ENCODE results near the gene CCDC136. TPM values are rescaled to one million over a fixed set of nuclear protein-coding genes. Genes with fewer than 3 reads are reported as not detected.

CCDC136 gene
- total RNA-seq, 3 donors from 2014 or later = 6.4 to 9.5 (median 9.4) TPM

DNA sequence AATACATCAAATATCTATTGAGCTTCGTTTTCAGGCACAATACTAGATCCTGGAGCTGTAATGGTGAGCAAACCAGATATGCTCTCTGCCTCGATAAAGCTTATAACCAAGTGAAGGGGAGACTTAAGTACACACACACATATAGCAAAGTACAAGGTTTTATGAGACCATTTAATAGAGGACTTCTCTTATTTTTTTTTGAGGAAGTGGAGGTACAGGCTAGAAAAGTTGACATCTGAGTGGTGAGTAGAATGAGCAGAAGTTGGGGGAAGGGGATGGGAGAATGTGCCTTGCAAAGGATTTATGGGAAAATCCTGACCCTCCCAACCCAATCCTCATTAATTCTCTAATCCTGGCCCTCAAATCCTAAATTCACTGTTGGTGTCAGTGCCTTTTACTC, 7.7 kb downstream of the CCDC136 start:
- Histone ChIP-seq H3K4me3 (no peak overlapping the region), H3K9me3 (no peaks in the 10 kb centered on the region), H3K36me3 (no peaks in the 10 kb centered on the region), H3K27me3 (no peaks in the 10 kb centered on the region), H3K4me1 (no peaks in the 10 kb centered on the region), H3K27ac (no peak overlapping the region)
- no peak for DNase-seq (ENCODE audit: low spot score in 2 of 2)
- TF ChIP-seq POLR2A (IDR thresholded peaks at IDR 0.05) (no peak), POLR2AphosphoS5 (IDR thresholded peaks at IDR 0.05) (no peak)
- TF ChIP-seq, protein P1, sequence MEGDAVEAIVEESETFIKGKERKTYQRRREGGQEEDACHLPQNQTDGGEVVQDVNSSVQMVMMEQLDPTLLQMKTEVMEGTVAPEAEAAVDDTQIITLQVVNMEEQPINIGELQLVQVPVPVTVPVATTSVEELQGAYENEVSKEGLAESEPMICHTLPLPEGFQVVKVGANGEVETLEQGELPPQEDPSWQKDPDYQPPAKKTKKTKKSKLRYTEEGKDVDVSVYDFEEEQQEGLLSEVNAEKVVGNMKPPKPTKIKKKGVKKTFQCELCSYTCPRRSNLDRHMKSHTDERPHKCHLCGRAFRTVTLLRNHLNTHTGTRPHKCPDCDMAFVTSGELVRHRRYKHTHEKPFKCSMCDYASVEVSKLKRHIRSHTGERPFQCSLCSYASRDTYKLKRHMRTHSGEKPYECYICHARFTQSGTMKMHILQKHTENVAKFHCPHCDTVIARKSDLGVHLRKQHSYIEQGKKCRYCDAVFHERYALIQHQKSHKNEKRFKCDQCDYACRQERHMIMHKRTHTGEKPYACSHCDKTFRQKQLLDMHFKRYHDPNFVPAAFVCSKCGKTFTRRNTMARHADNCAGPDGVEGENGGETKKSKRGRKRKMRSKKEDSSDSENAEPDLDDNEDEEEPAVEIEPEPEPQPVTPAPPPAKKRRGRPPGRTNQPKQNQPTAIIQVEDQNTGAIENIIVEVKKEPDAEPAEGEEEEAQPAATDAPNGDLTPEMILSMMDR (IDR thresholded peaks at IDR 0.05) = no peak
- intact Hi-C loops (cut with DNase I; ENCODE audit: low total_unique reads) = loop anchor here (5.0 kb wide), 1 partner anchor 868 kb away; no protein-coding TSS in a partner anchor

DNA sequence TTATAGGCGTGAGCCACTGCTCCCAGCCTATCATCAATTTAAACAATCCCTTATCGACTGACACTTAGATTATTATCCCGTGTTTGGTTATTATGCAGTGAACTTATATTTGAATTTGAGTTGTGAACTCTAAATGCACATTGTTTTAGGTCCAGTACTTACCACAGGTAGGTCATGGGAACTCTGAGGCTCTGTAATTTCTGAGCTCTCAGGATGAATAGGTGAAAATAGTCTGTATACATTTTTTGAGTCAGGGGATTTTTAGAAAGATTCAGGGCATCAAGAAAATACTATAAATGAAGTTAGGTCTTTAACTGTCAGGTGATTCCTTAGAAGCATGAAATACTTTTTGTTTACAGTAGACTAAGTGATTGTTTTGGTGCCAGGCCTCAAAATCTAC, 8.8 kb downstream of the CCDC136 start:
- H3K27me3 ChIP-seq = no peaks in the 10 kb centered on the region
- intact Hi-C loops (cut with DNase I; ENCODE audit: low total_unique reads) = no loop called here
- no peak overlapping the region for H3K4me3 ChIP-seq
- H3K9me3 ChIP-seq = no peaks in the 10 kb centered on the region
- TF ChIP-seq, protein P1 (IDR thresholded peaks at IDR 0.05) = no peak
- TF ChIP-seq POLR2AphosphoS5 (IDR thresholded peaks at IDR 0.05) = no peak
- no peak for TF ChIP-seq POLR2A (IDR thresholded peaks at IDR 0.05)
- H3K4me1 ChIP-seq = no peaks in the 10 kb centered on the region
- no peaks in the 10 kb centered on the region for H3K36me3 ChIP-seq
- DNase-seq (ENCODE audit: low spot score in 2 of 2) = no peak
- H3K27ac ChIP-seq = no peak overlapping the region

DNA sequence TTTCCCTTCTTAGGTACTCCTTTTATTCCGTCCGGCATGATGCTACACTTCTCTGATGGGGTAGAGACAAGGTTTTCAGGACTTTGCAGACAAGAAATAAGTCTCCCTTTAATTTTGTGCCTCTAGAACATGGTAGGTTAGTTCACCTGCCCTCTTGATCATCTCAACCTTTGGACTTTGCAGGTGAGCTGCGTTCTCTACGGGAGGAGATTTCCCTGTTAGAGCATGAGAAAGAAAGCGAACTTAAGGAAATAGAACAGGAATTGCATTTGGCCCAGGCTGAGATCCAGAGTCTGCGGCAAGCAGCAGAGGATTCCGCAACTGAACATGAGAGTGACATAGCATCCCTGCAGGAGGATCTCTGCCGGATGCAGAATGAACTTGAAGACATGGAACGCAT, 9.2 kb downstream of the CCDC136 start:
- Histone ChIP-seq H3K4me3 (no peak overlapping the region), H3K36me3 (no peaks in the 10 kb centered on the region), H3K27ac (no peak overlapping the region), H3K9me3 (no peaks in the 10 kb centered on the region), H3K27me3 (no peaks in the 10 kb centered on the region), H3K4me1 (no peaks in the 10 kb centered on the region)
- DNase-seq (ENCODE audit: low spot score in 2 of 2) = no peak
- intact Hi-C loops (cut with DNase I; ENCODE audit: low total_unique reads) = no loop called here
- TF ChIP-seq, protein P1 (IDR thresholded peaks at IDR 0.05) = no peak
- no peak for TF ChIP-seq POLR2AphosphoS5 (IDR thresholded peaks at IDR 0.05)
- no peak for TF ChIP-seq POLR2A (IDR thresholded peaks at IDR 0.05)

DNA sequence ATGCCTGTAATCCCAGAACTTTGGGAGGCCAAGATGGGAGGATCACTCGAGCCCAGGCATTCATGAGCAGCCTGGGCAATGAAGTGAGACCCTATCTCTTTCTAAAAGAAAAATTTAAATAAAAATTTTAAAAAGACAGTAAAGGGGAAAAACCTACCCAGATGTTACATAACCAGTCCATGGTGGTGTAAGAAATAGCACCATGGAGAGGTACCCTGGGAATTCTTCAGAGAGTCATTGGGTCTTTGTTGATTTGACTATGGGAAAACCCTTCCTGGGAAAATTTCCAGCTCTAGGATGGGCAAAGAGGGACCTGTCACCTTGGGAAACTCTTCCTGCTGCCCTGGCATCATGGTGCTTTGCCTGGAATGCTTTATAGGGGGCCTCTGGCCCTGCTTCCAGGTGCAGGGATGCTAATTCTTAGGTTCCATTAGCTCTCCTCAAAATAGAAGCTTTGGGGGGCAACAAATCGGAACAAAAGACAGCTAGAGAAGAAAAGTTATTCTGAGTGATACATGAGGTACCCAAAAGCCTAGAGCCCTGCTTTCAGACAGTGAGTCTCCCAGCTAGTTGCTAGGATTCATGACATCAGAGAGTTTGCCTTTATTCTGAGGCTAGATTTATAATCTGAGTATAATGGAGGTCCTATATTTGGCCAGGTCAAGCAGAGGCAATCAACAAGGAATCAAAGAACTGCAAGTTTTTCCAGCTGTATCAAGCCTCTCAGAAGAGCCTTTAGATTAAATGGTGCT, 10.1 kb downstream of the CCDC136 start:
- Histone ChIP-seq H3K27me3 (no peaks in the 10 kb centered on the region), H3K4me3 (no peak overlapping the region), H3K36me3 (no peaks in the 10 kb centered on the region), H3K27ac (no peak overlapping the region), H3K9me3 (no peaks in the 10 kb centered on the region), H3K4me1 (no peaks in the 10 kb centered on the region)
- DNase-seq (ENCODE audit: low spot score in 2 of 2) = no peak
- no peak for TF ChIP-seq POLR2A (IDR thresholded peaks at IDR 0.05)
- TF ChIP-seq POLR2AphosphoS5 (IDR thresholded peaks at IDR 0.05) = no peak
- TF ChIP-seq, protein P1 (IDR thresholded peaks at IDR 0.05) = no peak
- intact Hi-C loops (cut with DNase I; ENCODE audit: low total_unique reads) = no loop called here

DNA sequence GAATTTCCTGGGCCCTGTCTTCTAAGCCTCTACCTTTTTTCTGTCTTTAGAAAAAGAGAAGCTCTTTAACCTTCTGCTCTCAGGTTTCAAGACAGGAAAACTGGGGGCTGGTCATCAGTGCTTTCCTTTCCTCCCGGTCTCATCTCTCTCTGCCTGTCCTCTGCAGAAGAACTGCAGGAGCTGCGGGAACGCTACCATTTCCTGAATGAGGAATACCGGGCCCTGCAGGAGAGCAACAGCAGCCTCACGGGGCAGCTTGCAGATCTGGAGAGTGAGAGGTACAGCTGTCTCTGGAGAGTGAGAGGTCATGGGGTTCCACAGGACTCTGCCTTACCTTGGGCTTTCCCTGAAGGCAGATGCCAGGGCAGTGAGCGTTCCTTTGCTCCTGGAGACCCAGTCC, 12.7 kb downstream of the CCDC136 start:
- H3K4me1 ChIP-seq = no peaks in the 10 kb centered on the region
- H3K27me3 ChIP-seq = no peaks in the 10 kb centered on the region
- no peak for DNase-seq (ENCODE audit: low spot score in 2 of 2)
- H3K36me3 ChIP-seq = no peaks in the 10 kb centered on the region
- no peak overlapping the region for H3K27ac ChIP-seq
- H3K9me3 ChIP-seq = no peaks in the 10 kb centered on the region
- TF ChIP-seq, protein P1 (IDR thresholded peaks at IDR 0.05) = no peak
- no peak for TF ChIP-seq POLR2AphosphoS5 (IDR thresholded peaks at IDR 0.05)
- TF ChIP-seq POLR2A (IDR thresholded peaks at IDR 0.05) = no peak
- intact Hi-C loops (cut with DNase I; ENCODE audit: low total_unique reads) = no loop called here
- no peak overlapping the region for H3K4me3 ChIP-seq

Data from breast epithelium (tissue), 4 donors.